HCT116 (cell line): ENCODE data around the gene ASCL2. TPM values are rescaled to one million over a fixed set of nuclear protein-coding genes. Genes with fewer than 3 reads are reported as not detected.

Experiments
- ATAC-seq: fragments of 200-7000 bp; cut with Tn5 transposase; 2 replicates; pipeline ENCODE4 v1.9.1; 2020; ENCODE audit warnings: mild to moderate bottlenecking, moderate library complexity
- BruUV-seq: library from RNA; stranded (reverse); fragments of 400-500 nt; replicated peaks from 2 replicates; lab custom pipeline; 2021; lab: Mats Ljungman, UMichigan
- CTCF ChIA-PET: fragments of 300-600 bp; sonication (Branson Sonifier 250); formaldehyde crosslinking; loops from one replicate; lab custom pipeline; 2021; ENCODE audit warnings: antibody characterized with exemption; lab: Charles Lee
- POLR2A ChIA-PET: fragments of 300-600, 350-600 bp; sonication (Branson Sonifier 250); formaldehyde crosslinking; loops from one replicate; lab custom pipeline; 2021; ENCODE audit warnings: antibody characterized with exemption; lab: Charles Lee
- RAD21 ChIA-PET, 2 experiments: fragments of 300-600 bp; sonication (Branson Sonifier 250); formaldehyde crosslinking; loops; one replicate each; lab custom pipeline; 2023; ENCODE audit warnings: low total read pairs in 2 of 2; ENCODE audit not compliant: uncharacterized antibody in 2 of 2, unreplicated experiment in 2 of 2, low non-redundant PET in 1 of 2; lab: Charles Lee
- DNase-seq: peaks from one replicate; pipeline ENCODE4 v3.0.0-alpha.2; 2010; ENCODE audit warnings: low read depth, low spot score
- H2AFZ ChIP-seq: fragments of 200-600 bp; shearing (Covaris generic), sonication (generic); 2 replicates; pipeline ENCODE4 v1.6.1; 2017; ENCODE audit warnings: low read depth, mixed run types, mixed read lengths, antibody characterized with exemption, low read length; ENCODE audit not compliant: poor library complexity, severe bottlenecking
- H3K27ac ChIP-seq: 2 replicates; pipeline ENCODE4 v1.5.1; 2012; ENCODE audit warnings: low read depth, low read length
- H3K27me3 ChIP-seq: fragments of 200-600 bp; sonication (generic); 2 replicates; pipeline ENCODE4 v1.6.1; 2016; ENCODE audit warnings: mixed run types, low read length, mixed read lengths; ENCODE audit not compliant: insufficient read depth
- H3K36me3 ChIP-seq, 2 experiments: fragments of 200-500 bp in 1 of 2; fragments of 200-600 bp in 1 of 2; sonication (Bioruptor generic) in 1 of 2; sonication (generic) in 1 of 2; 2 replicates each; pipeline versions ENCODE4 v1.5.1 to v1.6.1; 2014 to 2016; ENCODE audit warnings: low read length in 2 of 2, inconsistent platforms in 1 of 2, mixed read lengths in 1 of 2, mixed run types in 1 of 2; ENCODE audit not compliant: insufficient read depth in 2 of 2, control insufficient read depth in 1 of 2
- H3K4me1 ChIP-seq, 2 experiments: fragments of 200-600 bp in 1 of 2; sonication (generic) in 1 of 2; 2 replicates each; pipeline versions ENCODE4 v1.5.1 to v1.6.1; 2012 to 2017; ENCODE audit warnings: low read length in 2 of 2, inconsistent platforms in 1 of 2, mild to moderate bottlenecking in 1 of 2, mixed read lengths in 1 of 2, mixed run types in 1 of 2, moderate library complexity in 1 of 2; ENCODE audit not compliant: insufficient read depth in 2 of 2, control insufficient read depth in 1 of 2
- H3K4me2 ChIP-seq: fragments of 200-600 bp; sonication (generic); 2 replicates; pipeline ENCODE4 v1.6.1; 2017; ENCODE audit warnings: mixed run types, low read length, mixed read lengths
- H3K4me3 ChIP-seq, 2 experiments: fragments of 200-600 bp in 1 of 2; sonication (generic) in 1 of 2; replicated peaks in 1 of 2; 2 replicates each; pipeline ENCODE4 v1.5.1; 2011 to 2016; ENCODE audit warnings: low read length in 2 of 2, control low read depth in 1 of 2, low read depth in 1 of 2, mild to moderate bottlenecking in 1 of 2, mixed read lengths in 1 of 2, mixed run types in 1 of 2
- H3K79me2 ChIP-seq: fragments of 200-600 bp; sonication (generic); 2 replicates; pipeline ENCODE4 v1.6.1; 2017; ENCODE audit warnings: mild to moderate bottlenecking, mixed run types, low read length, moderate library complexity, mixed read lengths; ENCODE audit not compliant: insufficient read depth
- H3K9ac ChIP-seq: fragments of 200-600 bp; sonication (generic); 2 replicates; pipeline ENCODE4 v1.6.1; 2016; ENCODE audit warnings: low read length, mixed read lengths
- H3K9me2 ChIP-seq: fragments of 200-600 bp; sonication (generic), shearing (Covaris generic); 2 replicates; pipeline ENCODE4 v1.6.1; 2017; ENCODE audit warnings: mixed run types, mild to moderate bottlenecking, moderate library complexity; ENCODE audit not compliant: insufficient read depth
- H3K9me3 ChIP-seq, 2 experiments: fragments of 200-500 bp in 1 of 2; fragments of 200-600 bp in 1 of 2; sonication (Bioruptor generic) in 1 of 2; sonication (generic) in 1 of 2; 2 replicates each; pipeline ENCODE4 v1.6.1; 2014 to 2017; ENCODE audit warnings: low read length in 2 of 2, mixed read lengths in 2 of 2, inconsistent platforms in 1 of 2, low read depth in 1 of 2, mild to moderate bottlenecking in 1 of 2, mixed run types in 1 of 2, moderate library complexity in 1 of 2; ENCODE audit not compliant: control insufficient read depth in 1 of 2, insufficient read depth in 1 of 2
- H4K20me1 ChIP-seq: fragments of 200-600 bp; sonication (generic), shearing (Covaris generic); 2 replicates; pipeline ENCODE4 v1.6.1; 2017; ENCODE audit warnings: mixed run types, mild to moderate bottlenecking, moderate library complexity; ENCODE audit not compliant: insufficient read depth
- ATF3 ChIP-seq: IDR thresholded peaks from 2 replicates; pipeline ENCODE4 v1.6.1; 2012
- CTCF ChIP-seq, 3 experiments: fragments of 200-600 bp in 1 of 3; sonication (generic) in 1 of 3; IDR thresholded peaks in 2 of 3; conservative IDR thresholded peaks in 1 of 3; 2 replicates each; pipeline ENCODE4 v1.5.1; 2012 to 2017; ENCODE audit warnings: low read depth in 2 of 3, low read length in 2 of 3, antibody characterized with exemption in 1 of 3, borderline replicate concordance in 1 of 3, control low read depth in 1 of 3, mild to moderate bottlenecking in 1 of 3, mixed read lengths in 1 of 3, mixed run types in 1 of 3, moderate library complexity in 1 of 3; ENCODE audit not compliant: insufficient read depth in 1 of 3
- EGR1 ChIP-seq: IDR thresholded peaks from 2 replicates; pipeline ENCODE4 v1.6.1; 2012; ENCODE audit warnings: low read depth
- ELF1 ChIP-seq: IDR thresholded peaks from 2 replicates; pipeline ENCODE4 v1.6.1; 2012; ENCODE audit warnings: low read depth, borderline replicate concordance
- JUND ChIP-seq: IDR thresholded peaks from 2 replicates; pipeline ENCODE4 v1.6.1; 2012
- POLR2AphosphoS5 ChIP-seq: IDR thresholded peaks from 2 replicates; pipeline ENCODE4 v1.6.1; 2011; ENCODE audit warnings: mild to moderate bottlenecking, low read depth, low read length, moderate library complexity
- REST ChIP-seq: IDR thresholded peaks from 2 replicates; pipeline ENCODE4 v1.6.1; 2012; ENCODE audit warnings: low read depth
- SIN3A ChIP-seq: IDR thresholded peaks from 2 replicates; pipeline ENCODE4 v1.6.1; 2012; ENCODE audit warnings: low read depth
- SRF ChIP-seq: IDR thresholded peaks from 2 replicates; pipeline ENCODE4 v1.6.1; 2012; ENCODE audit warnings: low read depth
- TCF7L2 ChIP-seq: IDR thresholded peaks from 2 replicates; pipeline ENCODE4 v1.7.0; 2011; ENCODE audit warnings: borderline replicate concordance, inconsistent platforms; ENCODE audit not compliant: insufficient read depth, insufficient read length; ENCODE audit errors: extremely low read depth
- ZBTB33 ChIP-seq: IDR thresholded peaks from 2 replicates; pipeline ENCODE4 v1.6.1; 2011; ENCODE audit warnings: mild to moderate bottlenecking, low read length, moderate library complexity; ENCODE audit not compliant: insufficient replicate concordance; ENCODE audit errors: extremely low read depth
- intact Hi-C: fragments of 100-400 bp; cut with micrococcal nuclease; formaldehyde crosslinking; loops from 2 replicates; pipeline ENCODE4 v1.10.0; 2022
- total RNA-seq: library from RNA; stranded (reverse); gene quantifications from one replicate; pipeline ENCODE4 v1.2.1, GENCODE V29; 2021; ENCODE audit not compliant: unreplicated experiment

Gene ASCL2
- total RNA-seq, 1 experiment from 2014 or later: not detected

GRCh38 chr11:2240834-2241233 is 29.6 kb downstream of the ASCL2 start:
- DNase-seq (no peak), ATAC-seq (no peak)
- Histone ChIP-seq H4K20me1 (no peaks in the 10 kb centered on the region), H3K27me3 (no peaks in the 10 kb centered on the region), H2AFZ (no peak overlapping the region), H3K9me3 (peaks cover 0 to 4% of the 10 kb centered on the region in 2 experiments; a peak in 2 of 4 replicates), H3K4me3 (no peak overlapping the region), H3K36me3 (no peaks in the 10 kb centered on the region), H3K4me2 (no peak overlapping the region), H3K4me1 (no peaks in the 10 kb centered on the region)
- ChIA-PET CTCF (no interaction called here), POLR2A (no interaction called here), RAD21 (no interaction called here)
- intact Hi-C loops: no loop called here
- no TSS peak for BruUV-seq
- TF ChIP-seq REST (no peak), ZBTB33 (no peak), JUND (no peak), POLR2AphosphoS5 (no peak), ATF3 (no peak), TCF7L2 (no peak), EGR1 (no peak), ELF1 (no peak), SRF (no peak), CTCF (IDR thresholded peaks at IDR 0.05 in 2 of 3, conservative IDR thresholded peaks at IDR 0.05 in 1 of 3; ENCODE audit: borderline replicate concordance in 1 of 3, insufficient read depth in 1 of 3, low read depth in 2 of 3, low read length in 2 of 3) (no peak), SIN3A (no peak)
- TF ChIP-seq, all 23 proteins: peak for 0
- H3K79me2 ChIP-seq: no peaks in the 10 kb centered on the region
- H3K9me2 ChIP-seq: no peaks in the 10 kb centered on the region
- H3K27ac ChIP-seq: no peak overlapping the region
- no peak overlapping the region for H3K9ac ChIP-seq
